Activated naive CD4-positive, alpha-beta T cell treated with anti-CD3 and anti-CD28 coated beads, Interleukin-2, amount 50 U/mL, for 72 hours (primary cell): ENCODE results near the gene SPRYD4. TPM values are rescaled to one million over a fixed set of nuclear protein-coding genes. Genes with fewer than 3 reads are reported as not detected.

Experiments
- total RNA-seq, 2 donors: library from RNA; stranded (reverse); gene quantifications; one replicate each; pipeline ENCODE4 v1.2.3, GENCODE V29; 2022

Gene SPRYD4
- total RNA-seq, 2 donors from 2014 or later = 3.4 to 3.9 TPM

Other genes starting within 250 kb of the SPRYD4 start
- gene RNF41, start 246.7 kb upstream of the SPRYD4 start, total RNA-seq = 10 to 100 TPM; 33.4 to 39.0 TPM
- 10 to 100 TPM; 60.7 to 90.5 TPM for gene NABP2, start 244.2 kb upstream of the SPRYD4 start, total RNA-seq
- 1 to 10 TPM in 1 of 2 donors, under 1 TPM in 1; 0.51 to 2.0 TPM for gene SLC39A5, start 238.5 kb upstream of the SPRYD4 start, total RNA-seq
- gene ANKRD52, start 210.2 kb upstream of the SPRYD4 start, total RNA-seq = 10 to 100 TPM; 26.4 to 35.8 TPM
- 1 to 10 TPM; 5.2 to 6.3 TPM for gene COQ10A, start 201.6 kb upstream of the SPRYD4 start, total RNA-seq
- gene CS, start 168.2 kb upstream of the SPRYD4 start, total RNA-seq = 100 to 1,000 TPM; 319 to 351 TPM
- gene CNPY2, start 152.6 kb upstream of the SPRYD4 start, total RNA-seq = 100 to 1,000 TPM in 1 of 2 donors, 10 to 100 TPM in 1; 58.2 to 112 TPM
- gene PAN2, start 134.6 kb upstream of the SPRYD4 start, total RNA-seq = 10 to 100 TPM; 54.0 to 71.4 TPM
- gene IL23A, start 129.7 kb upstream of the SPRYD4 start, total RNA-seq = 10 to 100 TPM in 1 of 2 donors, 1 to 10 TPM in 1; 9.6 to 20.9 TPM
- gene STAT2, start 108.5 kb upstream of the SPRYD4 start, total RNA-seq = 100 to 1,000 TPM; 170 to 172 TPM
- gene APOF, start 105.7 kb upstream of the SPRYD4 start, total RNA-seq = not detected
- gene TIMELESS, start 19.2 kb upstream of the SPRYD4 start, total RNA-seq = 10 to 100 TPM; 60.4 to 61.6 TPM
- not detected for gene MIP, start 13.9 kb upstream of the SPRYD4 start, total RNA-seq
- gene GLS2, start 19.6 kb downstream of the SPRYD4 start, total RNA-seq = 1 to 10 TPM; 4.4 to 4.7 TPM
- 1 to 10 TPM; 2.5 to 6.2 TPM for gene RBMS2, start 53.2 kb downstream of the SPRYD4 start, total RNA-seq
- 100 to 1,000 TPM in 1 of 2 donors, 10 to 100 TPM in 1; 92.0 to 113 TPM for gene BAZ2A, start 161.7 kb downstream of the SPRYD4 start, total RNA-seq
- gene ATP5F1B, start 177.4 kb downstream of the SPRYD4 start, total RNA-seq = 100 to 1,000 TPM; 788 to 897 TPM
- 100 to 1,000 TPM; 285 to 294 TPM for gene PTGES3, start 219.7 kb downstream of the SPRYD4 start, total RNA-seq